ENCODE measurements around the gene TEN1.
A peak's percentile ranks its signal among the peaks of the same experiment; 100 is the strongest.
"Not testable (repeated sequence)": the region's sequence is repeated elsewhere in the genome, so short reads cannot be mapped to it uniquely, and the experiment has no call there.

Gene TEN1

GRCh38 chr17:75978938-75979704 lies at the start of gene TEN1, which contains the start of gene ACOX1:
TSS of gene TEN1 (plus strand) at chr17:75979240. CDS start at chr17:75986193, 6,953 bp downstream.
TSS of gene ACOX1 (minus strand) at chr17:75979166. CDS start at chr17:75979073, 93 bp downstream.
- DNase-seq: peak; percentile 94

DNA sequence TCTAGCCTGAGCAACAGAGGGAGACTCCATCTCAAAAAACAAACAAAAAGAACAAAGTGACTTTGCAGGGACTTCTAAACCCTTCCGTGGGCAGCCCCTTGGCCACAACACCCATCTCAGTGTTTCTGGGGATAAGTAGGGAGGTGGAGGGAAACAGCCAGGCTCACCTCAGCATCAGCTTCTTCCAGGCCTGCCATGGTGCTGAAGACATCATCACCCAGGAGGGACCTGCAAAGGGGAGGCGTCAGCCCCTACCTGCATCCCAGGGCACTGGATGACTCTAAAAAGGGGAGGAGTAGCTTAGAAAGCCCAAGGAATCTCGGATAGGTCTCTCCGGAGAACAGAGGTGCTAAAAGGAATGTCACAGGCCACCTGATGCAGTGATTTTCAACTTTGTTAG lies 48.0 kb upstream of the TEN1 start:
- DNase-seq: no peak

- no peak for DNase-seq
Observed at GRCh38 chr17:75932852-75933251, 46.2 kb upstream of the TEN1 start.

GRCh38 chr17:75933808-75934207 lies 45.2 kb upstream of the TEN1 start:
- no peak for DNase-seq

- no peak for DNase-seq
Observed at GRCh38 chr17:75937652-75938051, 41.4 kb upstream of the TEN1 start.

- DNase-seq: peak; percentile 93
Observed at GRCh38 chr17:75940727-75941441, 38.2 kb upstream of the TEN1 start, which contains the start of gene FBF1. TSS of gene FBF1 (minus strand) at chr17:75941042. CDS start at chr17:75938149, 2,893 bp downstream.

DNA sequence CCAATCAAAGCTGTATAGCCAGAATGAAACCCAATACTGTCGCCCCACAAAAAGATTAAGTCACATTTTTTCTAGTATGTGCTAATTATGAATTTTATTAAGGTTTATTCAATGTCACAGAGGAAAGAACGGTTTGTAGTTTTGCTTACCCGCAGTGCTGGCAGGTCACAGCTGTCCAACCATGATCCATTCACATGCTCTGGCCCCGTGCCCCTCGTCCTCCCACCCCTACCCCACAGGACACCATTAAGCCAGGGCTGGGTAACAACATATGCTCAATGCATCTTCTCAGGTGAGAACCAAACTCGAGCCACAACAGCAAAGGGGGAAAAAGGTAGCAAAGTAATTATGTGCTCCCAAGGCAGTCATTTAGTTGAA lies 37.6 kb upstream of the TEN1 start:
- no peak for DNase-seq

GRCh38 chr17:75942473-75942872 lies 36.6 kb upstream of the TEN1 start:
- DNase-seq: no peak

GRCh38 chr17:75943491-75943890 lies 35.5 kb upstream of the TEN1 start:
- no peak for DNase-seq

DNA sequence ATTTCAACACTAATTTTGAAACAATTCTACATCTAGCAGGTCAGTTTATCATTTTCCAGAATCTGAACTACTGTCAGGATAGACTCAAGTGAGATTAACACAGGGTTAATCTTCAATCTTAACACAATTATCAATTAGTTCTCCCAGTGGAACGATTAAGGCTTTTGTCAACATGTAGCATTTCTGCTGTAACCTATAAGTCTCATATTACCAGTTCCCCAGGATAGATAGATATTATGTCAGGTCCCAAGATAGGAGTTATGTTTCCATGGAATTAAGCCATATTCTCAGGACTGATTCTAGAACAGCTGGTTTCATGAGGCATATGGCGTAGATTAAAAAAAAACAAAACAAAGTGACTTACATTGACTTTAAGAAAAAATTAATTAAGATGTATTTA lies 33.8 kb upstream of the TEN1 start:
- no peak for DNase-seq

DNA sequence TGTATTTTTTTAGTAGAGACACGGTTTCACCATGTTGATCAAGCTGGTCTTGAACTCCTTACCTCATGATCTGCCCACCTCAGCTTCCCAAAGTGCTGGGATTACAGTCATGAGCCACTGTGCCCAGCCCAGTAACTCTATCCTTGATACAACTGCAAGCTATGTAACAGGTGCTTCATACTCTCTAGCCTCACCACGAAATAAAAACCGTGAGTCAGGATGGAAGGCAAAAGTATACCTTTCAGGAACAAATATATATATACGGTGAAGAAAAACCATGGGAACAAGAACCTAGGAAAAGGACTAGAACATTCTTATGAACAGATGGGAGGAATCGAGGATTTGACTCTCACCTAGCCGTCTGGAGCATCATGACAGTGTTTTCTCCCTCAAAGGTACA lies 28.6 kb upstream of the TEN1 start:
- no peak for DNase-seq

DNA sequence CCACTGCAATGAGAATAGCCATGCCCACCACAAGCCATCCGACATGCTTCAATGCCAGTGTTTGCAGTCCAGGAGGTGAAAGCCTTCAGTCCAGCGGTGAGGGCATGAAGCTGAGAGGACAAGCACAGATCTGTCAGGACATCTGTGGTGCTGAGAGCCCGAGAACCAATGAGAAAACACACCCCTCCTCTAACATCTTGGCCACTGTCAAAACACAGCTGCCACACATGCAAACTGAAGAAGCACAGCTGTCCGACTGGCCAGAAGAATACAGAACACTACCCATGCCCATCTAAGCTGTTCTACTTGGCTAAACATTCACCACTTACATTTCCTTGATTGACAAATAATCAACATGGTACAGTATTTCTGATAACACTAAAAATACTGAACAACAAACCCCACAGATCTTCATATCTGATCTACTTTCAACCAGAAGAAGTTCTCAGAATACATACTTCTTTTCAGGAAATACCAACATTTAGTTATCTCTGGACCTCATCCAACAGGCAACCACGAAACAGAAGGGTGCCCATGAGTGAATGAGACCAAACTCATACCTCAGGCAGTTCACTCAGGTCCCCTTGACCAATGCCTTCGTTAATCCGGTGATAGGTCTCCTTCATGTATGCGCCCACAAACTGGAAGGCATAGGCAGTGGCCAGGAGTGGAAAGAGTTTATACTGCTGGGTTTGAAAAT lies 28.0 kb upstream of the TEN1 start:
- DNase-seq: no peak

DNA sequence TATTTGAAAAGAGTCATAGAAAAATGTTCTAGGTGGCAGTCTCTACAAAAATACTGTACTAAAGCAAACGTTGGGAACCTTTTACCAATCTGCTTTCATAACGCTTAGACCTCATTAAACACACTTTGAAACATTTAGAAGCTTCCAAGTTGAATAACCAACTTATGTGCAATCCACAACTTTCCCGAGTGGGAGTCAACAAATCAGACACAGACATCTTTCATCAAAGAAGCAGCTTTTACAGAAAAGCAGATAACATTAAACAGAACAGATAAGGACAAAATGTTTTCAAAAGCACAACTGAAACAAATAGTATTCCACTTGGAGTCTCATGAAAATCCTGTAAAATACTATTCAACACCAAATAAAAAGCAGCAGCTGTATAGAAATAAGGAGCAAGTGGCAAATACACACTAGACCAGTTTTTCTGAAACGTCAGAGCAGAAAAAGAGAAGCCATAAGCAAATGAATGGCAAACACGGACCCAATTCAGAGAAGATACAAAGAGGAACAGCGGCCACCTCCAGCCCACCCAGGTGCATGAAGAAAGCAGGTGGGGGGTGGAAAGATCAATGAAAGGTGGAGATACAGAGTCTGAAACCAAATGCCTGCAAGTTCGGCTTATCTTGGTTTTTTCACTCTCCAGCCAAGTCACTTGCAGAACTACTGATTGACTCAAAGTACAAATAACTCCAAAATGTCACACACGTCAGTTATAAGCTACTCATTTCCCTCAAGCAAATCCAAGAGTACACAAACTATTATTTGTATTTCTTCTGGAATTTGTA lies 19.8 kb upstream of the TEN1 start:
- DNase-seq: no peak

- DNase-seq: no peak
Observed at GRCh38 chr17:75959839-75960511, 19.1 kb upstream of the TEN1 start.

- DNase-seq: no peak
Observed at GRCh38 chr17:75965468-75965867, 13.6 kb upstream of the TEN1 start.

DNA sequence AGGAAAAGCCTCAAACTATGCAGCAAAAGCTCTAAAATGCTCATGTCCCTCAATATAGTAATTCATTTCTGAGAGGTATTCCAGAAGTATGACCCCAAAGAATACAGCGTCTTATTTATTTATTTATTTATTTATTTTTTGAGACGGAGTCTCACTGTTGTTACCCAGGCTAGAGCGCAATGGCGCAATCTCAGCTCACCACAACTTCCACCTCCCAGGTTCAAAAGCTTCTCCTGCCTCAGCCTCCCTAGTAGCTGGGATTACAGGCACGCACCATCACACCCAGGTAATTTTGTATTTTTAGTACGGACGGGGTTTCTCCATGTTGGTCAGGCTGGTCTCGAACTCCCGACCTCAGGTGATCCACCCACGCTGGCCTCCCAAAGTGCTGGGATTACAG lies 10.0 kb upstream of the TEN1 start:
- DNase-seq: not testable (repeated sequence)

- DNase-seq: no peak
Observed at GRCh38 chr17:75970011-75970523, 9.0 kb upstream of the TEN1 start.

DNA sequence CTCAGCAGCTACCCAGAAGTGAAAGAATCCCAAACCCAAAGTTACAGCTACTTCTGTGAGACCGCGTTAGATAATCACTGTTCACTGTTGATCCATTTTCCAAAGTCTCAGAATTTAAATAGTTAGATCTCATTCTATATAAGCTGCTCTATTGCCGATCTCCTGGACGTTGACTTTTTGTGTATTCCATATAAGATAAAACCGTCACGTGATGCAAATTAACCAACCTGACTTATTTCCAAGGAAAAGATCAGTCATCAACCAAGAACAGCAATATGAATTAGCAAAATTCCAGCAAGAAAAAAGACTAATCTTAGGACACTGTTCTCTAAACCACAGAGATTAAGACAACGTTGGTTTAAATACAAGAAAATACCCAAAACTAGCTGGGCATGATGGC lies 8.4 kb upstream of the TEN1 start:
- no peak for DNase-seq

- not testable (repeated sequence) for DNase-seq
Observed at GRCh38 chr17:75975187-75975586, 3.9 kb upstream of the TEN1 start.

DNA sequence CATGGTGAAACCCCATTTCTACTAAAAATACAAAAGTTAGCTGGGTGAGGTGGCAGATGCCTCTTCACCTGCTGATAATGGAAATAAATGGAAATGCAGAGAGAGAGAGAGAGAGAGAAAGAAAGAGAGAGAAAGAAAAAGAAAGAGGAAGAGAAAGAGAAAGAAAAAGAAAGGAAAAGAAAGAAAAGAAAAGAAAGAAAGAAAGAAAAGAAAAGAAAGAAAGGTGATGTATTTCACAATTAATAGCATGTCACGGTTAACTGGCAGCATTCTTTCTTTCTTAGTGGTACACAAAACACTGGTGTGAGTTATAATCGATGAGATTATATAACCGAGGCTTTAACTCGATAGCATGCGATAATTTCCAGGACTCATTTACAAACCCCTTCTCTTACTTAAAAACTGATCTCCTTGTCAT lies 3.3 kb upstream of the TEN1 start:
- DNase-seq: no peak

DNA sequence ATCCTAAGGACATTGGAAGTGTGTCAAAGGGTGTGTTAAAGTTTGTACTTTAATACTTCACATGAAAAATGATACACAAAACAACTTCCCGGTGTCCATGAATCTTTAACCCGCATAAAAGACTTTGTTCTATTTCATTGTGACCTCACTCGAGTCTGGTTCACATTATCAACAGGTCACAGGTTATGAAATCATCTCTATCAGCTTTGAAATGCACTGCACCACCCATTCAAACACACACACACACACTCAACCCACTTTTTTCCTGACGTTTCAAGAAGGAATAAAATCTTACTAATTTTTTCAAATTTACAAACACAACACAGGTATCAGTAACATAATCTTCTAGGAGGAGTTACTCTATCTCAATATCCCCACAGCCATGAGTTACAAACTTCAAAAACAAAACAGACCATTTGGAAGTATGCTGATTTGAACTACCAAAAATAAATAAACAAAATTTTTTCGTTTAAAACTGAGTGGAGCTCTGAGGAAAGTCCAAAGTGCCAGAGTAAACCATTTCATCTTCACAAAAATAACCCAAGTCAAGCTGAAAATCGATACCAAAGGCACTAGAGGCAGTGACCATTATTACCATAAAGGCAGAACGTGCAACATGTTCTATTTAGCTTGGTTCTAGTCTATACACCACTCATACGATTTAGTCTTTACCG lies 2.7 kb upstream of the TEN1 start:
- no peak for DNase-seq

Measured in NCI-H510A treated with DMSO at 0.1 percent for 48 hours (cell line).